OCI-LY1 (cell line): ENCODE results near the gene PLCD3.

ENCODE experiments used
- EZH2 ChIP-seq: fragments of 200-600 bp; sonication (generic), shearing (Covaris generic); IDR thresholded peaks from 2 replicates; pipeline ENCODE4 v1.8.0; 2017; ENCODE audit warnings: borderline replicate concordance, mixed run types, mild to moderate bottlenecking, antibody characterized with exemption, low read length, moderate library complexity, mixed read lengths
- TF ChIP-seq, protein P1 (sequence below): fragments of 200-600 bp; sonication (generic), shearing (Covaris generic); IDR thresholded peaks from 2 replicates; pipeline ENCODE4 v1.5.1; 2017; ENCODE audit warnings: mild to moderate bottlenecking, antibody characterized with exemption, low read length, moderate library complexity, mixed read lengths

DNA sequence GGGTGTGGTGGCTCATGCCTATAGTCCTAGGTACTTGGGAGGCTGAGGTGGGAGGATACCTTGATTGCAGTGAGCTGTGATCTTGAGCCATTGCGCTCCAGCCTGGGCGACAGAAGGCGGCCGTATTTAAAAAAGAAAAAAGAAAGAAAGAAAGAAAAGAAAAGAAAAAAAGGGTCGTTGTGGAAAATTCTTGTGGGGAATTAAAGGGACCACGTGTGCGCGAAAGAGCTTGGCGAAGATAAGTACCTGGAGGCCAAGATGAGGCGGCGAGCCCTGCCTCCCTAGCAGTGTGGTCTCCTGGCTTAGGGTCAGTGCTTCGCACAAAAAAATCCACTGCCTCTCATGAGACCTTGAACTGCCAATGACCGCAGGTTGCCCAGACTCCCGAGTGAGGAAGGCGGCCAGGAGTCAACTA is 71.9 kb downstream of the PLCD3 start:
- TF ChIP-seq, protein P1, sequence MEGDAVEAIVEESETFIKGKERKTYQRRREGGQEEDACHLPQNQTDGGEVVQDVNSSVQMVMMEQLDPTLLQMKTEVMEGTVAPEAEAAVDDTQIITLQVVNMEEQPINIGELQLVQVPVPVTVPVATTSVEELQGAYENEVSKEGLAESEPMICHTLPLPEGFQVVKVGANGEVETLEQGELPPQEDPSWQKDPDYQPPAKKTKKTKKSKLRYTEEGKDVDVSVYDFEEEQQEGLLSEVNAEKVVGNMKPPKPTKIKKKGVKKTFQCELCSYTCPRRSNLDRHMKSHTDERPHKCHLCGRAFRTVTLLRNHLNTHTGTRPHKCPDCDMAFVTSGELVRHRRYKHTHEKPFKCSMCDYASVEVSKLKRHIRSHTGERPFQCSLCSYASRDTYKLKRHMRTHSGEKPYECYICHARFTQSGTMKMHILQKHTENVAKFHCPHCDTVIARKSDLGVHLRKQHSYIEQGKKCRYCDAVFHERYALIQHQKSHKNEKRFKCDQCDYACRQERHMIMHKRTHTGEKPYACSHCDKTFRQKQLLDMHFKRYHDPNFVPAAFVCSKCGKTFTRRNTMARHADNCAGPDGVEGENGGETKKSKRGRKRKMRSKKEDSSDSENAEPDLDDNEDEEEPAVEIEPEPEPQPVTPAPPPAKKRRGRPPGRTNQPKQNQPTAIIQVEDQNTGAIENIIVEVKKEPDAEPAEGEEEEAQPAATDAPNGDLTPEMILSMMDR, result no peak
- TF ChIP-seq EZH2, result no peak
